ENCODE data around the gene CAMTA1.
"Not testable (repeated sequence)": the region's sequence is repeated elsewhere in the genome, so short reads cannot be mapped to it uniquely, and the experiment has no call there.

Gene CAMTA1, protein sequence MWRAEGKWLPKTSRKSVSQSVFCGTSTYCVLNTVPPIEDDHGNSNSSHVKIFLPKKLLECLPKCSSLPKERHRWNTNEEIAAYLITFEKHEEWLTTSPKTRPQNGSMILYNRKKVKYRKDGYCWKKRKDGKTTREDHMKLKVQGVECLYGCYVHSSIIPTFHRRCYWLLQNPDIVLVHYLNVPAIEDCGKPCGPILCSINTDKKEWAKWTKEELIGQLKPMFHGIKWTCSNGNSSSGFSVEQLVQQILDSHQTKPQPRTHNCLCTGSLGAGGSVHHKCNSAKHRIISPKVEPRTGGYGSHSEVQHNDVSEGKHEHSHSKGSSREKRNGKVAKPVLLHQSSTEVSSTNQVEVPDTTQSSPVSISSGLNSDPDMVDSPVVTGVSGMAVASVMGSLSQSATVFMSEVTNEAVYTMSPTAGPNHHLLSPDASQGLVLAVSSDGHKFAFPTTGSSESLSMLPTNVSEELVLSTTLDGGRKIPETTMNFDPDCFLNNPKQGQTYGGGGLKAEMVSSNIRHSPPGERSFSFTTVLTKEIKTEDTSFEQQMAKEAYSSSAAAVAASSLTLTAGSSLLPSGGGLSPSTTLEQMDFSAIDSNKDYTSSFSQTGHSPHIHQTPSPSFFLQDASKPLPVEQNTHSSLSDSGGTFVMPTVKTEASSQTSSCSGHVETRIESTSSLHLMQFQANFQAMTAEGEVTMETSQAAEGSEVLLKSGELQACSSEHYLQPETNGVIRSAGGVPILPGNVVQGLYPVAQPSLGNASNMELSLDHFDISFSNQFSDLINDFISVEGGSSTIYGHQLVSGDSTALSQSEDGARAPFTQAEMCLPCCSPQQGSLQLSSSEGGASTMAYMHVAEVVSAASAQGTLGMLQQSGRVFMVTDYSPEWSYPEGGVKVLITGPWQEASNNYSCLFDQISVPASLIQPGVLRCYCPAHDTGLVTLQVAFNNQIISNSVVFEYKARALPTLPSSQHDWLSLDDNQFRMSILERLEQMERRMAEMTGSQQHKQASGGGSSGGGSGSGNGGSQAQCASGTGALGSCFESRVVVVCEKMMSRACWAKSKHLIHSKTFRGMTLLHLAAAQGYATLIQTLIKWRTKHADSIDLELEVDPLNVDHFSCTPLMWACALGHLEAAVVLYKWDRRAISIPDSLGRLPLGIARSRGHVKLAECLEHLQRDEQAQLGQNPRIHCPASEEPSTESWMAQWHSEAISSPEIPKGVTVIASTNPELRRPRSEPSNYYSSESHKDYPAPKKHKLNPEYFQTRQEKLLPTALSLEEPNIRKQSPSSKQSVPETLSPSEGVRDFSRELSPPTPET (N-terminal part only)

DNA sequence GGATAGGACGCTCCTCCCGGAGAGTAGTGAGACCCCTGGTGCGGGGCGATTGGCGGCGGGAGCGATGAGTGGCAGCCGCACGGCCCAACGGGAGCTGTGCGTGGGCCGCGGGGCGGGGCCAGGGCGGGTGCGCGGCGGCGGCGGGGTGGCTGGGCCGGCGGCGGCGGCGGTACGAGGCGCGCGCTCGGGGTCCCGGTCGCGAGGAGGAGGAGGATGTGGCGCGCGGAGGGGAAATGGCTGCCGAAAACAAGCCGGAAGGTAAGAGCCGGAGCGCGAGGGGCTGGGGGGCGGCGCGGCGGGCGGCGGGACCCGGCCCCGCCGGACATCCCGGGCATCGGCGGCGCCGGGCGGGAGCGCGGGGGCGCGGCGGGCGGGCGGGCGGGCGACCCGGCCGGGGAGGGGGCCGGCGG lies at the start of gene CAMTA1:
CAMTA1 (plus strand) TSS at position 137 of the 410 bp plus-strand sequence; CDS start at position 214, 77 bp downstream.
- no peak for DNase-seq

DNA sequence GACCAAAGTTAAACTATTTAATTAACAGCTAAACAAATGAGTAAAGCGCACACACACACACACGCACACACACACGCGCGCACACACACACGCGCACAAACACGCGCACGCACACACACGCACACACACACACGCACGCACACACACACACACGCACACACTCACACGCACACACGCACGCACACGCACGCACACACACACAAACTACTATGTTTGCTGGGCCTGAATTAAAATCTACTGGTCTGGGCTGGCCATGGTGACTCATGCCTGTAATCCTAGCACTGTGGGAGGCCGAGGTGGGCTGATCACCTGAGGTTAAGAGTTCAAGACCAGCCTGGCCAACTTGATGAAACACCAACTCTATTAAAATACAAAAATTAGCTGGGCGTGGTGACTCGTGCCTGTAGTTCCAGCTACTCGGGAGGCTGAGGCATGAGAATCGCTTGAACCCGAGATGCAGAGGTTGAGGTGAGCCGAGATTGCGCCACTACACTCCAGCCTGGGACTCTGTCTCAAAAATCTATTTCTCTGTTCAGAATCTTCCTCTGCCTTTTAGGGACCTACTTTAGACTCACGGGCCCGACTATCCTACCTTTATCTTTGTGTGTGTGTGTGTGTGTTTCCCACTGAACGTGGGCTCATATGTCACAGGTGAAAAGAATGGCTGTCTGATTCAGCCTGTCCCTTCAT lies 46.1 kb upstream of the CAMTA1 start:
- DNase-seq, result no peak

DNA sequence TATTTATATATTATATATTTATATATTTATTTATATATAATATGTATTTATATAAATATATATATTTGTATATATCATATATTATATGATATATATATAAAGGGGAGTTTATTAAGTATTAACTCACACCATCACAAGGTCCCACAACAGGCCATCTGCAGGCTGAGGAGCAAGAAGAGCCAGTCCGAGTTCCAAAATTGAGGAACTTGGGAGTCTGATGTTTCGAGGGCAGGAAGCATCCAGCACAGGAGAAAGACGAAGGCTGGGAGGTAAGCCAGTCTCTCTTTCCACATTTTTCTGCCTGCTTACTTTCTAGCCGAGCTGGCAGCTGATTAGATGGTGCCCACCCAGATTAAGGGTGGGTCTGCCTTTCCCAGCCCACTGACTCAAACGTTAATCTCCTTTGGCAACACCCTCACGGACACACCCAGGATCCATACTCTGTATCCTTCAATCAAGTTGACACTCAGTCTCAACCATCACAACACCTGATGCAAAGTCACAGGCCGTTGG lies 42.5 kb upstream of the CAMTA1 start:
- not testable (repeated sequence) for DNase-seq

DNA sequence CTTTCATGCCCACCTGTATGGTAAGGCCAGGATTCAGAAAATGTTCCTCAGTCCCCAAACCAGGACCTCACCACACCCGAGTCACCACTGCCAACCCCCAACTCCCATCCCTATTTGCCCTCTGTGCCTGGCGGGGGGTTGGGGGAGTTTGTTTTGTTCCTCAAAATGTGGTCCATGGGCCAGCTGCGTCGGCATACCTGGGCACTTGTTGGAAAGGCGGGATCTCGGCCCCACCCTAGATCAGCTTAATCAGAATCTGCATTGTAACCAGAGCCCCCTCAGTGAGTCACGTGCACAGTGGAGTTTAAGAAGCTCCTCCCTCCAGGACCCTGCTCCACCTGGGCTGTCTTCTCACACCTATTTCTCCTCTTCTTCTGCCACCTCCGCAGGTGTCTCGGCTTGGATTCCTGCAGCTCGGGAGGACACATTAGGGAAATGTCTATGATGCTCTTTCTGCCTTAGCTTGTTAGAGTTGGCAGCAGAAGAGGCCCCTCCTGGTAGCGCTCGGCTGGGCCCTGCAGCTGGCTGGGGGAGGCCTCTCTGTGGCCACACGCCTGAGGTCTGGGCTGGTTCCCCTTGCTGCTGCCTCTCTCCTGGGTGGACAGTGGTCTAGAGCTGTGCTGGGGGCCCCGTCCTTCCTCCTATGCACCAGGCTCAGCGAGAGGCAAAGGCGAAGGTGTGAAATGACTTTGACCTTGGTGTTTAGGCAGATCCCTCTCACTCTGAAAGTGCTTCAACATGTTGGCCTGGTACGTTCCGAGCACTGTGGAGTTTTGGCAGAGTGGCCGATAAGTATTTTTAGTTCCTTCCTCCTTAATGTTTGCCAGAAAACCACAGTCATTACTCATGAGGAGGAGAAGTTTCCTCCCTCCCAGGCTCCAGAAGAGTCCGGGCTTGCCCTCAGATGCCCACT lies 41.8 kb upstream of the CAMTA1 start:
- no peak for DNase-seq

DNA sequence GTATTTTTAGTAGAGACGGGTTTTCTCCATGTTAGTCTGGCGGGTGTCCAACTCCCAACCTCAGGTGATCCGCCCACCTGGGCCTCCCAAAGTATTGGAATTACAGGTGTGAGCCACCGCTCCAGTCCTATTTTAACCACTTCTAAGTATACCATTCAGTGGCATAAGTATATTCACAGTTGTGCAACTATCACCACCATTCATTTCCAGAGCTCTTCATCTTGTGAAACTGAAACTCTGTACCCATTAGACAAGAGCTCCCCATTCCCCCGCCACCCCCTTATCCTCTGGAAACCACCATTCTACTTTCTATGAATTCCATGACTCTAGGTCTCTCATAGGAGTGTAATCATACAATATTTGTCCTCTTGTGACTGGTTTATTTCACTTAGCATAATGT lies 40.2 kb upstream of the CAMTA1 start:
- peak; percentile 44 for DNase-seq

DNA sequence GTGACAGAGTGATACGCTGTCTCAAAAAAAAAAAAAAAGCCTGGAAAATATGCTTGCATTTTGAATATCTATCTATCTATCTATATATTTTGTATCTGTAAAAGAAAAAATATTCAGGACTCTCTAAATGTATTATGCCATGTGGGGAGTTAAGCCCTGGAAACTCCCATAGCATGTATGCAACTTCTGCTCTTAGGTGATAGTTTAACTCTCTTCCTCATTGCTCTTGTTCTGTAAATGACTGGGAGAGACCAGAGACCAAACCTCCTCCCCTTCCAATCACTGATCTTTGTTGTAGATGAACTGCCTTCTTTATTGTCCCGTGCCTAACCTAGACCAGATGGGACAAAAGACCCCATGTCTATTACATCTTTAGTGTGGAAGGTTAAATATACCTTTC lies 37.6 kb upstream of the CAMTA1 start:
- DNase-seq, result no peak

DNA sequence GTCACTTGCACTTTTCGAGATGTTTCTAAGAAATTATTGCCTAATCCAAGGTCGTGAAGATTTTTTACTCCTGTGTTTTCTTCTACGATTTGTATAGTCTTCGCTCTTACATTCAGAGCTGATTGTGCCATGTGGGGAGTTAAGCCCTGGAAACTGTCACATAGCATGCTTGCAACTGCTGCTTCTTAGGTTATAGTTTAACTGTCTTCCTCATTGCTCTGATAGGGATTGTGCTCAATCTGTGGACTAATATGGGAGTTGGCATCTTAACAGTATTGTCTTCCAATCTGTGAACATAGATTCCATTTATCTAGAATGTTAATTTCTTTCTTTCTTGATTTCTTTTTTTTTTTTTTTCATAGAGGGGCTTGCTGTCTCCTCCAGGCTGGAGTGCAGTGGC lies 34.8 kb upstream of the CAMTA1 start:
- DNase-seq, result no peak

DNA sequence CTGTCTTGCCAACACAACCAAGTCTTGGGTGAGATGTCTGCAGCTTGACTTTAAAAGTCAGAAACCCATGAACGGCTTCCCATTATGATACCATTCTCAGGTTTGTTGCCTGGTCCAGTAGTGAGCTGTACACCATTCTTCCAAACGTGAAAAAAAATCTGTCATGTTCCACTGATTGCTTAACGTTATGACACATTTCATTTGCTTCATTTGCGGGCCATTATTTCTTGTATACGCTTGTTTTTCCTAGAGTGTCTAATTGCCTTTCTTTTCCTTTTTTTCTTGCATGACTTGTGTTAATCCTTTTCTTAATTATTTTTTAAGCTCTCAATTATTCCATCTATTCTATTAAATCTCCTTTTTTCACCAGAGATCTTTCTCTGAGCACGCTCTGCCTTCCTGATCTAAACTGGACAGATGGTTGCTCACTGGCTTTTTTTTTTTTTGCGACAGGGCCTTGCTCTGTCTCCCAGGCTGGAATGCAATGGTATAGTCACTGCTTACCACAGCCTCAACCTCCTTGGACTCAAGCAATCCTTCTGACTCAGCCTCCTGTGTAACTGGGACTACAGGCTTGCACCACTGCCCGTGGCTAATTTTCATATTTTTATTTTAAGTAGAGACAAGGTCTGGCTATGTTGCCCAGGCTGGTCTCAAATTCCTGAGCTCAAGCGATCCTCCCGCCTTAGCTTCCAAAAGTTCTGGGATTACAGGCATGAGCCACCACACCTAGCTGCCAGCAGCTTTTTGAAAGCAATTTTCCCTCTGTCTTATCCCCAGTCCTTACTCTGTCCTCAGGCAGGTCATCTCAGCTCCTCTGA lies 31.7 kb upstream of the CAMTA1 start:
- DNase-seq, result no peak

DNA sequence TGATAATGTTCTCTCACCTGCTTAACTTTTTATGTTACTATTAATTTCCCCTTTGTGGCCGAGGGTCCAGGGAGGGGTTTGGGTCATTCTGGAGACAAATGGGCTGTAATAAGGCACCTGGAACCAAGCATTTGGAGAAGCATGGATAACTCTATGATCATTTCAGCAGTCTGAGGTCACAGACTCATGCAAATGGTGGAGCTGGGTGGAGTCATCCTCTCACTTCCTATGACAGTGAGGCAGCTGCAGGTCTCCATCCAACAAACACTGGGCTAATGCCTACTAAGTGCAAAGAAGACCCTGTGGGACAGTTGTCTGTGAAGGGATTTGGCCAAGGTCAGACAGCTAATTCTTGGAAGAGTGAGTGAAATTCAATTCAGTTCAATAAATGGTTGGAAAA lies 28.8 kb upstream of the CAMTA1 start:
- DNase-seq, result no peak

DNA sequence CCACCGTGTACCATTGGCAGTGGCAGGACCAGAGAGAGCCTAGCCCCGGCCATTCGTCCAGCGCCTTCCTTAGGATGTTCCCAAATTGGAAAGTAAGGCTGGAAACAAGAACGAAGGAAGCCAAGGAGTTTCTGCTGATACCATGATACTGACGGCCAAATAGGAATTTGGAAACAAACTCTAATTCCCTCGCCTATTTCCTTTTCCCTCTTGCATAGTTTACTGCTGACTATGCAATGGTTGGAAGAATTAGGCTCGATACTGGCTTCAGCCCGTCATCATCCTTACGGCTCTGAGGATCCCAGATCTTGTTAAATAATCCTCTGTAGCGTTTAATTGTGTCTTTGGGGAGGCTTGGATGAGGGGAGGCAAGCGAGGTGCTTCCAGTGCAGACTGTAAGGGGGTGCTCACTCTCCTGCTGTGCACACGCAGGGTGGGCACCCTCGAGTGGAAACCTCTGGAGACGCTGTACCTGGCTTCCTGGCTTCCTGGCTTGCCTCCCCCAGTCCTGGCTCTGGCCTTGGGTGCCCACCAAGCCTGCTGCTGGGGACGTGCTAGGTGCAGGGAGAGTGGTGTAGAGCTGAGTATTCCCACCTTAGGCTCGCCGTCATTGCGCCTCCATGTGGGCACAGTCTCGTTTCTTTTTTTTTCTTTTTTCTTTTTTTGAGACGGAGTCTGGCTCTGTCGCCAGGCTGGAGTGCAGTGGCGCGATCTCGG lies 27.4 kb upstream of the CAMTA1 start:
- no peak for DNase-seq

DNA sequence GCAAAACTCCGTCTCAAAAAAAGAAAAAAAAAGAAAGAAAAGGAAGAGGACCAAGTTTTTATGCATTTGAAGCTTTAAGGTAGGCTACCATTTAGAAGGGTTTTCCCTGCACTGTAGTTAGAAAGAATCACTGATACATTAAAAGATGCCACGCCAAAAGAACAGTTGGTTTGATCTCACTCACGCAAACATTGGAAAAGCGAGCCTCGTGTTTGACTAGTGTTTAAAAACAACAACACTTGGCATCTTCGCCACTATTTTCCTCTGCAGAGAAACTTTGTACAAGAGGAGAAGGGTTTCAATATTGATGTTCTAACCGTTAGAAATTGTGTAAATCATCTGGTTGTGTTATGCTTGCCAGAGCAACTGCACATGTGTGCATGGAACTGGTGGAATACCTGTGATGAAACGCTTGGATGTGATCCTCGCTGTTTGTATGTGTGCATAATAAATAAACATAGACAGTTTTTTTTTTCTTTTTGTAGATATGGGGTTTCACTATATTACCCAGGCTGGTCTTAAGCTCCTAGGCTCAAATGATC lies 24.0 kb upstream of the CAMTA1 start:
- no peak for DNase-seq

DNA sequence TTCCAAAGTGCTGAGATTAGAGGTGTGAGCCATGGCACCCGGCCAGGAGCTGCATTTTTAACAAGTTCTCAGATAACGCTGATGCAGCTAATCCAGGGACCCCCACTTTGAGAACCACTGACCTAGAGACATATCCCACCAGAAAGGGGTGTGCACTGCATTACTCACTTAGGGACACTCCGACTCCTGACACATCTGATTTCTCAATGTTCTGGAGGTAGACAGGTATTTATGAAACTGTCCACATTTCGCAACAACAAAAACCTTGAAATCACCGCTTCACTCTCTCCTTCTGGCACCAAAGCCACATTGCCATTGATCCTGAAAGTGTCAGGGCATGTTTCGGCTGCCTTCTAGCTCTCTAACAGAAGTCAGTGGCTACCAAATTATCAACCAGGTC lies 23.2 kb upstream of the CAMTA1 start:
- DNase-seq, result no peak

DNA sequence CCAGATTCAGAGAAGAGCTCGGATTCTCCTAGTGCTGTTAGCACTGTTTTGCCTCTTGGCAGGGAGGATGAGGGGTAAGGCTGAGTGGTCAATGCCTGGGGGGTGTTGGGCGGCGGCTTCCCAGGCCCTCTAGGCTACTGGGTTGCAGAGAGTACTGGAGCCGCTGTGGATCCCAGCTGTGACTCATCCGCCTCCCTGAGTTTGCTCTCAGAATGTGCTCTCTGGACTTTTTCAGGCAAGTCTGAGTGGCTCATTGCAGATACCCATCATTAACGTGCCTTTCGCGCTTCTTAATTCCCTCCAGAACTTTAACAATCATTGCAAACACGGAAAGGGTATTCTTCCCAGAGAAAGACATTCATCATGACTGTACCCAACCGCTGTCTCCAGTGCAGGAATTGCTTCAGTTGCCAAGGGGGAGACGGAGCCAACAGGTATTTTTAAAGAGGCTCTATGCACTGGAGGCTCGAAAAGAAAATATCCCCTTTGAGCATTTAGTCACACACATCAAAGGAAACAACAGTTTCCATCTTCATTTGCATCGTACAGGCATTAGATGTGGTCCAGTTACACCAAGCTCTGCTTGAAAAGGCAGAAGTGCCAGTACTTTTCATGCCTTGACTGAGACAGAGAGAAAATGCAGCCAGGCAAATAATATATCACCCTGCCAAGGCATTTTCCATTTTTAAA lies 14.4 kb upstream of the CAMTA1 start:
- DNase-seq, result no peak

DNA sequence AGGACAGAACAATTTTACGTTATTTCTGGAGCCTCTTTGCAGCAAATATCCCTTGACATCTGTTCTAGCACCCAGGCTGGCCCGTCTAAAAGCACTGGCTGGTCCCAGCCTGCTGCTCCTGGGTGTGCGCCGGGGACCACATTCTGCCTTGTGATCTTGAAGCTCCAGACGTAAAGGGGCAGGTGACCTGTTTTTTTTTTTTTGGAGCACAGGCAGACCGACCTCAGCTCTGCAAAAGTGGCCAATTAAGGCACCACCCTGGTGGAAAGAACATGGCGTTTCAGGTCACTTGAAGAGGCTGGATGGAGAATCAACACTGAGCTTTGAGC lies 13.8 kb upstream of the CAMTA1 start:
- no peak for DNase-seq

DNA sequence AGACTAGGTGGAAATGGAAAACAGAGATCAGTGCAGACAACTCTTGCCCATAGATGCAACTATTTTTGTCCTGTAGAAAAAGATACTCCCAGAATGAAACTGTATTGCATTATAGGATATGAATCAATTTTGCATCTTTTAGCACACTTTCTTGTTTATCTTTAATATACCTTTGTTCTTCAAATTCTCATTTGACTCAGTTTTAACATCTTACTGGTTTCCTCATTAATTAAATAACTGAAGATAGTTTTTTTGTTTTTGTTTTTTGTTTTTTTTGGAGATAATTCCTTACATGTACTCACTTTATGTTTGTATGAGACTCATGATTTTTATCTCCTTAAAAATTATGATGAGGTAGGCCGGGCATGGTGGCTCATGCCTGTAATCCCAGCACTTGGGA lies 10.9 kb upstream of the CAMTA1 start:
- DNase-seq, result no peak

DNA sequence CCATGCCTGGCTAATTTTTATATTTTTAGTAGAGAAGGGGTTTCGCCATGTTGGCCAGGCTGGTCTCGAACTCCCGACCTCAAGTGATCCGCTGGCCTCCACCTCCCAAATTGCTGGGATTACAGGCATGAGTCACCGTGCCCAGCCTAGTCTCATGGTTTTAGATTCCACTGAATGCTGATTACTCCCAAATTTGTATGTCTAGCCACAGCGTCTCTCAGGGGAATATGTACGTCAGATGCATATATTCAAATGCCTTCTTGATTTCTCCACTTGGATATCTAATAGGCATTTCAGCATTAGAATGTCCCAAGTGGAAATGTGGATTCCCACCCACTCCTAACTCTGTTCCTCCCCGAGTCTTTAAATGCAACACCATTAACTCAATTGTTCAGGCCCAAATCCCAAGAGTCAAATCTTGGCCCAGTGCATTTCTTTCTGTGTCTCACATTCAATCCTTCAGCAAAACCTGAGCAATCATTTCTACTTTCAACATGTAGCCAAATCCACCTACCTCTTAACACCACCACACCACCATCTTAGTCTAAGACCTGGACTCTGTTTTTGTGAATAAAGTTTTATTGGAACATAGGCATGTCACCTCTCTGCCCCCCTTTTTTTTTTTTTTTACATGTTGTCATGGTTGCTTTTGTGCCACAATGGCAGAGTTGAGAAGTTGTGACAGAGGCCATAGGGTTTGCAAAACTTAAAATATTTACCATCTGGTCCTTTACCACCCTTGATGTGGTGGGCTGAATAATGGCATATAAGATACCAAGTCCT lies 9.8 kb upstream of the CAMTA1 start:
- no peak for DNase-seq

DNA sequence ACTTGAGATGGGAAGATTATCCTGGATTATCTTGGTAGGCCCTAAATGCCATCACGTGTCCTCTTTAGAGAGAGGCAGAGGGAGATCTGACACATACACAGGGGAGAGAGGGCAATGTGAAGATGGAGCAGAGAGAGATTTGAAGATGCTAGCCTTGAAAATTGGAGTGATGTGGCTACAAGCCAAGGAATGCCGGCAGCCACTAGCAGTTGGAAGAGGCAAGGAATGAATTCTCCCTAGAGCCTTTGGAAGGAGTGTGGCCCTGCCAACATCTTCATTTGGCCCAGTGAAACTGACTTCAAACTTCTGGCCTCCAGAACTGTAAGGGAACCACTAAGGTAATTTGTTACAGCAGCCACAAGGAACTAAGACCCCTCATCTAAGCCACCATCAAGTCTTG lies 8.9 kb upstream of the CAMTA1 start:
- no peak for DNase-seq

DNA sequence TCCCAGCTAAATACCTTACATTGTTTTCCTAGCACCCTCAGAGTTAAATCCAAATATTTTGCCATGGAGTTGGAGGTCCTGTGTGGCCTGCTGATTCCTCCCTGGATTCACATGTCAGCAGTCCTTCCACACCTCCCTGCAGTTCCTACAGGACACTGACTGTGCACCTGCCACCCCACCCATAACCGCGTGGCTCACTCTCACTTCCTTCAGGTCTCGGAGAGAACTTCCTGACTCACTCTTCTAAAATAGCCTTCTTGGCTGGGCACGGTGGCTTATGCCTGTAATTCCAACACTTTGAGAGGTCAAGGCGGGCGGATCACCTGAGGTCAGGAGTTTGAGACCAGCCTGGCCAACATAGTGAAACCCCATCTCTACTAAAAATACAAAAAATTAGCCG lies 8.4 kb upstream of the CAMTA1 start:
- DNase-seq, result no peak
